Activated CD8-positive, alpha-beta memory T cell treated with anti-CD3 and anti-CD28 coated beads for 36 hours (primary cell): ENCODE data around the gene DCAF15. TPM values are rescaled to one million over a fixed set of nuclear protein-coding genes. Genes with fewer than 3 reads are reported as not detected.

Source experiments
- CTCF ChIA-PET: fragments of 350-600 bp; sonication (Branson Sonifier 250); formaldehyde crosslinking; loops from one replicate; lab custom pipeline; 2021; ENCODE audit warnings: antibody characterized with exemption; lab: Charles Lee
- POLR2A ChIA-PET: fragments of 350-600 bp; sonication (Branson Sonifier 250); formaldehyde crosslinking; loops from one replicate; lab custom pipeline; 2021; ENCODE audit warnings: antibody characterized with exemption; lab: Charles Lee
- total RNA-seq, 2 experiments: library from RNA; stranded (reverse); gene quantifications; one replicate each; pipeline ENCODE4 v1.2.3, GENCODE V29; 2021

Gene DCAF15
- total RNA-seq, 2 experiments from 2014 or later, result 59.9 to 65.3 TPM

- POLR2A ChIA-PET, result no interaction called here
These were observed 3.5 kb downstream of the DCAF15 start for GRCh38 chr19:13955662-13956364.

GRCh38 chr19:13956365-13956744 is 4.0 kb downstream of the DCAF15 start:
- CTCF ChIA-PET, result interaction anchor here (1.1 to 2.5 kb wide), 2 partner anchors 76 to 96 kb away, joined by 3 to 8 read pairs; no protein-coding TSS in a partner anchor
- POLR2A ChIA-PET, result interaction anchor here (0.6 kb wide), 1 partner anchor 51 kb away, joined by 3 read pairs; no protein-coding TSS in a partner anchor

More at GRCh38 chr19:13955662-13956364, 3.5 kb downstream of the DCAF15 start:
- CTCF ChIA-PET, result interaction anchor here (1.1 to 2.5 kb wide), 2 partner anchors 76 to 97 kb away, joined by 3 to 8 read pairs; no protein-coding TSS in a partner anchor

- CTCF ChIA-PET, result interaction anchor here (1.1 to 2.5 kb wide), 2 partner anchors 77 to 96 kb away, joined by 3 to 8 read pairs; no protein-coding TSS in a partner anchor
- POLR2A ChIA-PET, result no interaction called here
These were observed 4.7 kb downstream of the DCAF15 start for GRCh38 chr19:13957051-13957450.

- CTCF ChIA-PET, result interaction anchor here (0.6 kb wide), 1 partner anchor 19 kb away, joined by 3 read pairs; no protein-coding TSS in a partner anchor
- POLR2A ChIA-PET, result no interaction called here
These were observed 5.7 kb downstream of the DCAF15 start for GRCh38 chr19:13958043-13958442.

GRCh38 chr19:13959141-13959961 is 7.0 kb downstream of the DCAF15 start:
- POLR2A ChIA-PET, result no interaction called here
- CTCF ChIA-PET, result no interaction called here

- POLR2A ChIA-PET, result no interaction called here
- CTCF ChIA-PET, result interaction anchor here (0.6 kb wide), 1 partner anchor 54 kb away, joined by 3 read pairs; no protein-coding TSS in a partner anchor
These were observed 7.9 kb downstream of the DCAF15 start for GRCh38 chr19:13959962-13960862.

GRCh38 chr19:13960863-13961784 is 8.8 kb downstream of the DCAF15 start:
- ChIA-PET CTCF (no interaction called here), POLR2A (no interaction called here)

GRCh38 chr19:13961826-13962698 is 9.8 kb downstream of the DCAF15 start:
- CTCF ChIA-PET, result no interaction called here
- POLR2A ChIA-PET, result no interaction called here

GRCh38 chr19:13962699-13963602 is 10.6 kb downstream of the DCAF15 start:
- POLR2A ChIA-PET, result interaction anchor here (0.6 kb wide), 1 partner anchor 70 kb away, joined by 6 read pairs; no protein-coding TSS in a partner anchor

GRCh38 chr19:13963603-13964105 is 11.3 kb downstream of the DCAF15 start:
- POLR2A ChIA-PET, result no interaction called here
- CTCF ChIA-PET, result no interaction called here

More at GRCh38 chr19:13962699-13963602, 10.6 kb downstream of the DCAF15 start:
- CTCF ChIA-PET, result no interaction called here

GRCh38 chr19:13964776-13965175 is 12.5 kb downstream of the DCAF15 start:
- POLR2A ChIA-PET, result interaction anchor here (0.6 to 0.7 kb wide), 2 partner anchors 31 to 165 kb away, joined by 4 to 8 read pairs; no protein-coding TSS in a partner anchor

GRCh38 chr19:13965377-13965896 is 13.1 kb downstream of the DCAF15 start:
- ChIA-PET POLR2A (no interaction called here), CTCF (no interaction called here)

More at GRCh38 chr19:13964776-13965175, 12.5 kb downstream of the DCAF15 start:
- CTCF ChIA-PET, result interaction anchor here (0.6 kb wide), 1 partner anchor 128 kb away, joined by 3 read pairs; no protein-coding TSS in a partner anchor

- CTCF ChIA-PET, result no interaction called here
- POLR2A ChIA-PET, result no interaction called here
These were observed 13.8 kb downstream of the DCAF15 start for GRCh38 chr19:13965926-13966683.

- ChIA-PET POLR2A (interaction anchor here (0.7 kb wide), 1 partner anchor 79 kb away, joined by 4 read pairs; no protein-coding TSS in a partner anchor), CTCF (no interaction called here)
These were observed 14.4 kb downstream of the DCAF15 start for GRCh38 chr19:13966684-13967128.
